K562 (cell line): ENCODE measurements around the gene RGR. TPM values are rescaled to one million over a fixed set of nuclear protein-coding genes. Genes with fewer than 3 reads are reported as not detected.

Source experiments
- CBFA2T3 ChIP-seq: fragments of 450-650 bp; IDR thresholded peaks from 2 replicates; pipeline ENCODE4 v1.6.1; 2017
- EGR1 ChIP-seq: fragments of 450-650 bp; conservative IDR thresholded peaks from 2 replicates; pipeline ENCODE4 v1.6.1; 2017; ENCODE audit warnings: mild to moderate bottlenecking
- GTF2E2 ChIP-seq: fragments of 200-800 bp; sonication (Bioruptor generic); IDR thresholded peaks from 2 replicates; pipeline ENCODE4 v1.6.1; 2016; ENCODE audit warnings: missing genetic modification characterization, missing compliant biosample characterization
- NR4A1 ChIP-seq, 2 experiments: fragments of 250-450 bp in 1 of 2; fragments of 450-650 bp in 1 of 2; sonication (Bioruptor Pico) in 1 of 2; IDR thresholded peaks; 2 replicates each; pipeline versions ENCODE4 v1.4.0 to v1.6.1; 2016 to 2020; ENCODE audit warnings: mild to moderate bottlenecking in 2 of 2, missing compliant biosample characterization in 1 of 2, missing genetic modification characterization in 1 of 2, moderate library complexity in 1 of 2
- SMARCA4 ChIP-seq: fragments of 450-650 bp; IDR thresholded peaks from 2 replicates; pipeline ENCODE4 v1.6.1; 2016
- SRF ChIP-seq, 2 experiments: fragments of 250-450, 450-650 bp in 1 of 2; sonication (Bioruptor Pico) in 1 of 2; sonication (generic) in 1 of 2; formaldehyde crosslinking; IDR thresholded peaks; 2 replicates each; pipeline versions ENCODE4 v1.5.0 to v1.5.1; 2020 to 2022; ENCODE audit warnings: mild to moderate bottlenecking in 1 of 2, missing genetic modification reagents in 1 of 2
- THRAP3 ChIP-seq: fragments of 450-650 bp; IDR thresholded peaks from 2 replicates; pipeline ENCODE4 v1.6.1; 2016; ENCODE audit warnings: mild to moderate bottlenecking, inconsistent platforms, borderline replicate concordance
- ZNF23 ChIP-seq: fragments of 250-450 bp; sonication (Bioruptor Pico); IDR thresholded peaks from 2 replicates; pipeline ENCODE4 v1.4.0; 2020; ENCODE audit warnings: mild to moderate bottlenecking
- polyA plus RNA-seq, 8 experiments: library from polyadenylated mRNA; depleted of rRNA in 4 of 8; stranded (reverse) in 5 of 8; unstranded in 3 of 8; fragments of >200 nt; fragmentation: Nextera tagmentation in 2 of 8; fragmentation: Illumina TruSeq in 1 of 8; extraction: Ambion mirVana in 2 of 8; extraction: Trizol in 1 of 8; gene quantifications; 2 replicates each; pipeline versions ENCODE4 v1.2.1 to v1.2.3, GENCODE V29; 2011 to 2014; ENCODE audit warnings: inconsistent platforms in 1 of 8, missing spikeins in 1 of 8
- total RNA-seq, 7 experiments: library from RNA; depleted of rRNA in 6 of 7; stranded (reverse); fragments of >200 nt in 6 of 7; fragmentation: Illumina TruSeq in 2 of 7; extraction: Trizol in 2 of 7; gene quantifications; 2 replicates each; pipeline versions ENCODE4 v1.2.1 to v1.2.3, GENCODE V29; 2011 to 2021; ENCODE audit warnings: low replicate concordance in 1 of 7
- TF ChIP-seq, protein P1 (sequence below): fragments of 250-450 bp; sonication (Bioruptor Pico); IDR thresholded peaks from 2 replicates; pipeline ENCODE4 v1.5.0; 2021; ENCODE audit warnings: mild to moderate bottlenecking, moderate library complexity
- TF ChIP-seq, protein P2 (sequence below): sonication (generic); formaldehyde crosslinking; IDR thresholded peaks from 2 replicates; pipeline ENCODE4 v1.5.0; 2020; ENCODE audit warnings: missing genetic modification reagents
- TF ChIP-seq, protein P3 (sequence below), 2 experiments: fragments of 150-350 bp in 1 of 2; IDR thresholded peaks; 2 replicates each; pipeline ENCODE4 v1.6.1; 2012 to 2016; ENCODE audit warnings: low read depth in 2 of 2, low read length in 2 of 2, mild to moderate bottlenecking in 1 of 2, moderate library complexity in 1 of 2
- TF ChIP-seq, protein P4 (sequence below), 2 experiments: fragments of 450-650 bp in 1 of 2; IDR thresholded peaks; 2 replicates each; pipeline ENCODE4 v1.6.1; 2011 to 2017; ENCODE audit warnings: low read depth in 2 of 2, antibody characterized with exemption in 1 of 2, borderline replicate concordance in 1 of 2, low read length in 1 of 2, mild to moderate bottlenecking in 1 of 2, mixed read lengths in 1 of 2; ENCODE audit not compliant: control insufficient read depth in 1 of 2
- TF ChIP-seq, protein P5 (sequence below): fragments of 450-650 bp; formaldehyde crosslinking; IDR thresholded peaks from 2 replicates; pipeline ENCODE4 v1.4.0; 2020; ENCODE audit warnings: mild to moderate bottlenecking, moderate library complexity

RGR gene
- total and polyA plus RNA-seq, 9 of the 15 experiments (the other 6 are each of a cell fraction or from before 2014, with no cell fraction given) = not detected

DNA sequence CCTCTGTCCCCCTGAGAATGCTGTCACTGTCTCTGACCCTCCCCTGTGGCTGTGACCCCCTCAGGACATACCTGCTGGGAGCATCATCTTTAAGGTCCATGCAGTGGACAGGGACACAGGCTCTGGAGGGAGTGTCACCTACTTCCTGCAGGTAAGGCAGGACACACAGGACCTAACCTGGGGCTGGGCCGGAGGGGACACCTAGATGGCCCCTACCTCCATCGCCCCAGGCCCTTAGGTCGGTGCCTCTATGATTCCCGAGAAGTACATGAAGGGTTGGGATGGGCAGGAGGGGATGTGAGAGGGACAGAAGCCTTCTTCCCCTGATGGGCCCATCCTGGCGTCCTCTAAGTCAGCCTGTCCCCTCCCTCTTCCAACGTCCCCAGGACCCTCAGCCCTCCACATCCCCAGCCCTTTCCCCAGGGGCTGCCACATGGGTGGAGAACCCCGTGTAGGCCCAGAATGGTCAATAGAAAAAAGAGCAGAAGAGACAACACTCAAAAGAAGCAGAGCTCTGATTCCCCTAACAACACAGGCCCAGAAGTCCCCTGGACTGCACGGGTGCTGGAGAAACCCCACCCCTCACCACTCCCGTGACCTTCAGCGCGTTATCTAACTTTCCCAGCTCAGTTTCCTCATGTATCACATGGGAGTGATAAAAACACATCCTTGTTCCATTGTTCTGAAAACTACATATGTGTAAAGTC lies 44.2 kb upstream of the RGR start (continued):
- TF ChIP-seq, protein P1, sequence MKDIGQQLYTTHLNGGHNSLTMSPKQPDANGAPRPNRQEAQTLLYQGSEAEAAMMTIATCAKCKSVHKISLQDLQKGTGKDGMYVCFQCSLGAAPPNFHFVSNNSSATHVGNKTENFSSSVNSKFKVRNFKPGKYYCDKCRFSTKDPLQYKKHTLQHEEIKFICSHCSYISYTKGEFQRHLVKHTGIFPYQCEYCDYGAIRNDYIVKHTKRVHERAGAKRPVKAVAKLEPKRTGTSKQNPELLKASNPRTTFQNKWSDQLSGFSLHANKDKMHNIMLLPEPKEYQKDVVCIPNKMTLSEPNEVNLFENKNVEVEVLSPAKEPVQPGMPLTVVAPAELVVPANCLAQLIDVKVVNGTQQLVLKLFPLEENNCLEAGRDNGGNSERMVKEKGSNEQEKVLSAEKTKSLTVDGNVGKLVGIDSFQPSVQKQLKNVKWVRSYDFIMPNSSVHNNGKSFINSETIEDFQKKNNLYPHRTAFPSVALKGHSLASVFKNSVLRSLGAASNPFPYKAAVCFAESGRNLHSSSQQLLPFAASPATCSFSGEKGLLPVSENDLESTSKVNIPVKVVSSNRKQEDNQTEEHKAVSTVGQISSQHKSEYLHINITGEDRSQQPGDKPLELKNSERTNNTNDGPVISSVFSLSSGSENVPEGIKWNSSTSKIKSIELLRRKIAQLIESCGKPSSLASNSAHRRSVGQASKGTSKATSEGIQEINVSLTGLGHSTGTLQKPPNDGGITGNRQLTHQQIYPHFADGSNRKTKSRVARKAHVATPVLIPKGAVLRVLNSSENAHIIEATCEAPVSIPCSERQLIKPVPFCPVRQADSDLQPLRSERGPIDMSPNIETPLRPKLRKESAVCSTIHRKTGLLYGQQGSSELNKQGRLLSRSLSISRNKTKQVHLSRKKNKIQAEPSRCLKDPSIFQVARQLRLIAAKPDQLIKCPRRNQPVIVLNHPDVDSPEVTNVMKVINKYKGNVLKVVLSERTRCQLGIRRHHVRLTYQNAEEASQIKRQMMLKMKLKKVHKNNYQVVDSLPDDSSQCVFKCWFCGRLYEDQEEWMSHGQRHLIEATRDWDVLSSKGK = no peak
- TF ChIP-seq CBFA2T3 = peak; percentile 69
- TF ChIP-seq, protein P2, sequence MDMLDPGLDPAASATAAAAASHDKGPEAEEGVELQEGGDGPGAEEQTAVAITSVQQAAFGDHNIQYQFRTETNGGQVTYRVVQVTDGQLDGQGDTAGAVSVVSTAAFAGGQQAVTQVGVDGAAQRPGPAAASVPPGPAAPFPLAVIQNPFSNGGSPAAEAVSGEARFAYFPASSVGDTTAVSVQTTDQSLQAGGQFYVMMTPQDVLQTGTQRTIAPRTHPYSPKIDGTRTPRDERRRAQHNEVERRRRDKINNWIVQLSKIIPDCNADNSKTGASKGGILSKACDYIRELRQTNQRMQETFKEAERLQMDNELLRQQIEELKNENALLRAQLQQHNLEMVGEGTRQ (CRISPR knock-in tag) = no peak
- no peak for TF ChIP-seq NR4A1 (CRISPR knock-in tag; IDR thresholded peaks at IDR 0.05)
- no peak for TF ChIP-seq NR4A1 (tag; IDR thresholded peaks at IDR 0.05)
- TF ChIP-seq GTF2E2 (tag) = no peak
- no peak for TF ChIP-seq EGR1
- TF ChIP-seq, protein P3, sequence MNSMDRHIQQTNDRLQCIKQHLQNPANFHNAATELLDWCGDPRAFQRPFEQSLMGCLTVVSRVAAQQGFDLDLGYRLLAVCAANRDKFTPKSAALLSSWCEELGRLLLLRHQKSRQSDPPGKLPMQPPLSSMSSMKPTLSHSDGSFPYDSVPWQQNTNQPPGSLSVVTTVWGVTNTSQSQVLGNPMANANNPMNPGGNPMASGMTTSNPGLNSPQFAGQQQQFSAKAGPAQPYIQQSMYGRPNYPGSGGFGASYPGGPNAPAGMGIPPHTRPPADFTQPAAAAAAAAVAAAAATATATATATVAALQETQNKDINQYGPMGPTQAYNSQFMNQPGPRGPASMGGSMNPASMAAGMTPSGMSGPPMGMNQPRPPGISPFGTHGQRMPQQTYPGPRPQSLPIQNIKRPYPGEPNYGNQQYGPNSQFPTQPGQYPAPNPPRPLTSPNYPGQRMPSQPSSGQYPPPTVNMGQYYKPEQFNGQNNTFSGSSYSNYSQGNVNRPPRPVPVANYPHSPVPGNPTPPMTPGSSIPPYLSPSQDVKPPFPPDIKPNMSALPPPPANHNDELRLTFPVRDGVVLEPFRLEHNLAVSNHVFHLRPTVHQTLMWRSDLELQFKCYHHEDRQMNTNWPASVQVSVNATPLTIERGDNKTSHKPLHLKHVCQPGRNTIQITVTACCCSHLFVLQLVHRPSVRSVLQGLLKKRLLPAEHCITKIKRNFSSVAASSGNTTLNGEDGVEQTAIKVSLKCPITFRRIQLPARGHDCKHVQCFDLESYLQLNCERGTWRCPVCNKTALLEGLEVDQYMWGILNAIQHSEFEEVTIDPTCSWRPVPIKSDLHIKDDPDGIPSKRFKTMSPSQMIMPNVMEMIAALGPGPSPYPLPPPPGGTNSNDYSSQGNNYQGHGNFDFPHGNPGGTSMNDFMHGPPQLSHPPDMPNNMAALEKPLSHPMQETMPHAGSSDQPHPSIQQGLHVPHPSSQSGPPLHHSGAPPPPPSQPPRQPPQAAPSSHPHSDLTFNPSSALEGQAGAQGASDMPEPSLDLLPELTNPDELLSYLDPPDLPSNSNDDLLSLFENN (IDR thresholded peaks at IDR 0.05; ENCODE audit: low read depth in 2 of 2, low read length in 2 of 2) = no peak
- TF ChIP-seq, protein P4, sequence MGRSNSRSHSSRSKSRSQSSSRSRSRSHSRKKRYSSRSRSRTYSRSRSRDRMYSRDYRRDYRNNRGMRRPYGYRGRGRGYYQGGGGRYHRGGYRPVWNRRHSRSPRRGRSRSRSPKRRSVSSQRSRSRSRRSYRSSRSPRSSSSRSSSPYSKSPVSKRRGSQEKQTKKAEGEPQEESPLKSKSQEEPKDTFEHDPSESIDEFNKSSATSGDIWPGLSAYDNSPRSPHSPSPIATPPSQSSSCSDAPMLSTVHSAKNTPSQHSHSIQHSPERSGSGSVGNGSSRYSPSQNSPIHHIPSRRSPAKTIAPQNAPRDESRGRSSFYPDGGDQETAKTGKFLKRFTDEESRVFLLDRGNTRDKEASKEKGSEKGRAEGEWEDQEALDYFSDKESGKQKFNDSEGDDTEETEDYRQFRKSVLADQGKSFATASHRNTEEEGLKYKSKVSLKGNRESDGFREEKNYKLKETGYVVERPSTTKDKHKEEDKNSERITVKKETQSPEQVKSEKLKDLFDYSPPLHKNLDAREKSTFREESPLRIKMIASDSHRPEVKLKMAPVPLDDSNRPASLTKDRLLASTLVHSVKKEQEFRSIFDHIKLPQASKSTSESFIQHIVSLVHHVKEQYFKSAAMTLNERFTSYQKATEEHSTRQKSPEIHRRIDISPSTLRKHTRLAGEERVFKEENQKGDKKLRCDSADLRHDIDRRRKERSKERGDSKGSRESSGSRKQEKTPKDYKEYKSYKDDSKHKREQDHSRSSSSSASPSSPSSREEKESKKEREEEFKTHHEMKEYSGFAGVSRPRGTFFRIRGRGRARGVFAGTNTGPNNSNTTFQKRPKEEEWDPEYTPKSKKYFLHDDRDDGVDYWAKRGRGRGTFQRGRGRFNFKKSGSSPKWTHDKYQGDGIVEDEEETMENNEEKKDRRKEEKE (IDR thresholded peaks at IDR 0.05; ENCODE audit: borderline replicate concordance in 1 of 2, control insufficient read depth in 1 of 2, low read depth in 2 of 2, low read length in 1 of 2) = no peak
- TF ChIP-seq ZNF23 (CRISPR knock-in tag) = no peak
- no peak for TF ChIP-seq THRAP3
- no peak for TF ChIP-seq SRF (CRISPR knock-in tag; IDR thresholded peaks at IDR 0.05)
- TF ChIP-seq, protein P5, sequence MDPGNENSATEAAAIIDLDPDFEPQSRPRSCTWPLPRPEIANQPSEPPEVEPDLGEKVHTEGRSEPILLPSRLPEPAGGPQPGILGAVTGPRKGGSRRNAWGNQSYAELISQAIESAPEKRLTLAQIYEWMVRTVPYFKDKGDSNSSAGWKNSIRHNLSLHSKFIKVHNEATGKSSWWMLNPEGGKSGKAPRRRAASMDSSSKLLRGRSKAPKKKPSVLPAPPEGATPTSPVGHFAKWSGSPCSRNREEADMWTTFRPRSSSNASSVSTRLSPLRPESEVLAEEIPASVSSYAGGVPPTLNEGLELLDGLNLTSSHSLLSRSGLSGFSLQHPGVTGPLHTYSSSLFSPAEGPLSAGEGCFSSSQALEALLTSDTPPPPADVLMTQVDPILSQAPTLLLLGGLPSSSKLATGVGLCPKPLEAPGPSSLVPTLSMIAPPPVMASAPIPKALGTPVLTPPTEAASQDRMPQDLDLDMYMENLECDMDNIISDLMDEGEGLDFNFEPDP (CRISPR knock-in tag) = no peak
- TF ChIP-seq SMARCA4 = no peak
